ENCODE measurements around the gene CA5A.
"Not testable (repeated sequence)": the region's sequence is repeated elsewhere in the genome, so short reads cannot be mapped to it uniquely, and the experiment has no call there.

The CA5A gene

GRCh38 chr16:87860553-87861299, 75.6 kb downstream of the CA5A start:
- no peak for TF ChIP-seq Cebpa-rat (IDR thresholded peaks at IDR 0.05)
- H3K9me3 ChIP-seq (replicated peaks in 1 of 11): no peaks in the 10 kb centered on the region
- H3K4me2 ChIP-seq: peak overlapping the region; percentile 79 to 100 (median 92)
- H3K4me3 ChIP-seq: peak overlapping the region in 8 of 10 experiments; percentile 18 to 53 (median 41); a peak in 15 of 20 replicates
- H3K27me3 ChIP-seq: no peaks in the 10 kb centered on the region
- peaks cover 55 to 100% (median 100%) of the 10 kb centered on the region in 11 experiments; a peak in 21 of 22 replicates for H4K20me1 ChIP-seq
- peak overlapping the region; percentile 9 to 70 (median 51); a peak in 19 of 22 replicates for H3K9ac ChIP-seq
- peaks cover 0 to 99% (median 76%) of the 10 kb centered on the region in 11 experiments; a peak in 18 of 22 replicates for H3K36me3 ChIP-seq
- H3K4me1 ChIP-seq: peaks cover 93 to 100% (median 99%) of the 10 kb centered on the region in 10 experiments
- peak overlapping the region in 9 of 11 experiments; percentile 24 to 79 (median 56); a peak in 18 of 22 replicates for H3K27ac ChIP-seq

- H3K36me3 ChIP-seq: peaks cover 0 to 92% (median 70%) of the 10 kb centered on the region in 11 experiments; a peak in 18 of 22 replicates
- H4K20me1 ChIP-seq: peaks cover 38 to 100% (median 97%) of the 10 kb centered on the region in 11 experiments; a peak in 21 of 22 replicates
- peak overlapping the region; percentile 84 to 100 (median 93) for H3K4me2 ChIP-seq
- peaks cover 98 to 100% (median 100%) of the 10 kb centered on the region in 10 experiments for H3K4me1 ChIP-seq
- H3K9ac ChIP-seq: peak overlapping the region in 10 of 11 experiments; percentile 14 to 73 (median 56); a peak in 17 of 22 replicates
- not testable (repeated sequence) for H3K9me3 ChIP-seq (replicated peaks in 1 of 11); H3K27me3 ChIP-seq
- H3K27ac ChIP-seq: peak overlapping the region; percentile 20 to 79 (median 53); a peak in 19 of 22 replicates
- peak overlapping the region in 8 of 10 experiments; percentile 8 to 48 (median 36); a peak in 15 of 20 replicates for H3K4me3 ChIP-seq
These were observed 78.0 kb downstream of the CA5A start for GRCh38 chr16:87858151-87858993.

GRCh38 chr16:87856791-87857228, 79.5 kb downstream of the CA5A start:
- H3K27ac ChIP-seq: peak overlapping the region; percentile 26 to 79 (median 69); a peak in 18 of 22 replicates
- H3K9ac ChIP-seq: peak overlapping the region; percentile 45 to 80 (median 67)
- no peaks in the 10 kb centered on the region for H3K9me3 ChIP-seq (replicated peaks in 1 of 11)
- peaks cover 98 to 100% (median 100%) of the 10 kb centered on the region in 10 experiments for H3K4me1 ChIP-seq
- H3K27me3 ChIP-seq: no peaks in the 10 kb centered on the region
- H3K36me3 ChIP-seq: peaks cover 0 to 92% (median 68%) of the 10 kb centered on the region in 11 experiments; a peak in 18 of 22 replicates
- H3K4me2 ChIP-seq: peak overlapping the region; percentile 84 to 100 (median 93)
- peak overlapping the region; percentile 14 to 61 (median 46); a peak in 18 of 20 replicates for H3K4me3 ChIP-seq
- peaks cover 23 to 100% (median 97%) of the 10 kb centered on the region in 11 experiments; a peak in 21 of 22 replicates for H4K20me1 ChIP-seq
- no peak for TF ChIP-seq Cebpa-rat (IDR thresholded peaks at IDR 0.05)

GRCh38 chr16:87855852-87856715, 80.2 kb downstream of the CA5A start:
- H3K27me3 ChIP-seq: no peaks in the 10 kb centered on the region
- H3K9me3 ChIP-seq (replicated peaks in 1 of 11): no peaks in the 10 kb centered on the region
- peak overlapping the region; percentile 84 to 100 (median 93) for H3K4me2 ChIP-seq
- no peak for TF ChIP-seq Cebpa-rat (IDR thresholded peaks at IDR 0.05)
- H3K4me1 ChIP-seq: peaks cover 98 to 100% (median 100%) of the 10 kb centered on the region in 10 experiments
- peak overlapping the region; percentile 14 to 61 (median 46); a peak in 17 of 20 replicates for H3K4me3 ChIP-seq
- peaks cover 15 to 100% (median 97%) of the 10 kb centered on the region in 11 experiments; a peak in 21 of 22 replicates for H4K20me1 ChIP-seq
- H3K27ac ChIP-seq: peak overlapping the region; percentile 26 to 79 (median 69); a peak in 18 of 22 replicates
- H3K36me3 ChIP-seq: peaks cover 6 to 92% (median 68%) of the 10 kb centered on the region in 11 experiments
- peak overlapping the region; percentile 45 to 80 (median 67) for H3K9ac ChIP-seq

GRCh38 chr16:87854907-87855683, 81.2 kb downstream of the CA5A start:
- TF ChIP-seq Cebpa-rat (IDR thresholded peaks at IDR 0.05): no peak
- peaks cover 15 to 100% (median 97%) of the 10 kb centered on the region in 11 experiments; a peak in 21 of 22 replicates for H4K20me1 ChIP-seq
- peaks cover 15 to 92% (median 73%) of the 10 kb centered on the region in 11 experiments for H3K36me3 ChIP-seq
- no peaks in the 10 kb centered on the region for H3K9me3 ChIP-seq (replicated peaks in 1 of 11)
- peaks cover 98 to 100% (median 100%) of the 10 kb centered on the region in 10 experiments for H3K4me1 ChIP-seq
- H3K4me3 ChIP-seq: peak overlapping the region in 4 of 10 experiments; percentile 4 to 50 (median 18); a peak in 5 of 20 replicates
- peak overlapping the region; percentile 84 to 100 (median 93) for H3K4me2 ChIP-seq
- peak overlapping the region; percentile 44 to 81 (median 68); a peak in 20 of 22 replicates for H3K9ac ChIP-seq
- H3K27ac ChIP-seq: peak overlapping the region; percentile 51 to 87 (median 75); a peak in 18 of 22 replicates
- H3K27me3 ChIP-seq: no peaks in the 10 kb centered on the region

GRCh38 chr16:87854053-87854906, 82.0 kb downstream of the CA5A start:
- Histone ChIP-seq H4K20me1 (peaks cover 19 to 100% (median 97%) of the 10 kb centered on the region in 11 experiments; a peak in 21 of 22 replicates), H3K27ac (peak overlapping the region; percentile 51 to 87 (median 75); a peak in 19 of 22 replicates), H3K4me2 (peak overlapping the region; percentile 84 to 100 (median 93)), H3K36me3 (peaks cover 22 to 92% (median 73%) of the 10 kb centered on the region in 11 experiments), H3K9ac (peak overlapping the region; percentile 44 to 81 (median 66); a peak in 20 of 22 replicates), H3K9me3 (replicated peaks in 1 of 11) (no peaks in the 10 kb centered on the region), H3K4me3 (peak overlapping the region in 3 of 10 experiments; percentile 4 to 18 (median 18); a peak in 6 of 20 replicates), H3K4me1 (peaks cover 92 to 100% (median 100%) of the 10 kb centered on the region in 10 experiments), H3K27me3 (no peaks in the 10 kb centered on the region)
- no peak for TF ChIP-seq Cebpa-rat (IDR thresholded peaks at IDR 0.05)

Measured in BLaER1 treated with 17β-estradiol and CSF1 and Interleukin-3, amounts not matched to agents 10 nM and 100 nM (cell line).